GM19043 (cell line): ENCODE results near the gene USP17L24.
"Not testable (repeated sequence)": the region's sequence is repeated elsewhere in the genome, so short reads cannot be mapped to it uniquely, and the experiment has no call there.

Experiments used
- ATAC-seq: cut with Tn5 transposase; IDR thresholded peaks from one replicate; pipeline ENCODE4 v1.9.1; 2021; ENCODE audit warnings: low read depth; ENCODE audit not compliant: unreplicated experiment

Gene USP17L24

GRCh38 chr4:9324865-9325264 is at the start of gene USP17L24:
Gene USP17L24 (plus strand): TSS chr4:9325165. CDS start chr4:9325165, 0 bp downstream.
- ATAC-seq = not testable (repeated sequence)

GRCh38 chr4:9324191-9324590 is 774 bp upstream of the USP17L24 start:
- not testable (repeated sequence) for ATAC-seq

GRCh38 chr4:9329611-9330010 is 4.6 kb downstream of the USP17L24 start, which contains the start of gene USP17L25:
Gene USP17L25 (plus strand): TSS chr4:9329911. CDS start chr4:9329911, 0 bp downstream.
- ATAC-seq = not testable (repeated sequence)

- ATAC-seq = not testable (repeated sequence)
These were observed 9.4 kb downstream of the USP17L24 start, which contains the start of gene USP17L26 for GRCh38 chr4:9334358-9334757. Gene USP17L26 (plus strand): TSS chr4:9334658. CDS start chr4:9334658, 0 bp downstream.

- ATAC-seq = not testable (repeated sequence)
These were observed 14.1 kb downstream of the USP17L24 start, which contains the start of gene USP17L5 for GRCh38 chr4:9339103-9339502. Gene USP17L5 (plus strand): TSS chr4:9339403. CDS start chr4:9339403, 0 bp downstream.

GRCh38 chr4:9343848-9344247 is 18.9 kb downstream of the USP17L24 start, which contains the start of gene USP17L27:
Gene USP17L27 (plus strand): TSS chr4:9344148. CDS start chr4:9344148, 0 bp downstream.
- not testable (repeated sequence) for ATAC-seq

- ATAC-seq = not testable (repeated sequence)
These were observed 23.6 kb downstream of the USP17L24 start, which contains the start of gene USP17L28 for GRCh38 chr4:9348593-9348992. Gene USP17L28 (plus strand): TSS chr4:9348893. CDS start chr4:9348893, 0 bp downstream.

GRCh38 chr4:9350866-9351265 is 25.9 kb downstream of the USP17L24 start:
- ATAC-seq = not testable (repeated sequence)

GRCh38 chr4:9353338-9353737 is 28.4 kb downstream of the USP17L24 start, which contains the start of gene USP17L29:
Gene USP17L29 (plus strand): TSS chr4:9353638. CDS start chr4:9353638, 0 bp downstream.
- not testable (repeated sequence) for ATAC-seq

- not testable (repeated sequence) for ATAC-seq
These were observed 37.9 kb downstream of the USP17L24 start, which contains the start of gene USP17L30 for GRCh38 chr4:9362829-9363228. Gene USP17L30 (plus strand): TSS chr4:9363129. CDS start chr4:9363129, 0 bp downstream.
